WERI-Rb-1 (cell line): Measurements from ENCODE around the gene PHGDH.
A peak's percentile ranks its signal among the peaks of the same experiment; 100 is the strongest.

ENCODE experiments used
- DNase-seq: peaks from one replicate; pipeline ENCODE4 v3.0.0-alpha.2; 2020
- H3K27ac ChIP-seq: fragments of 250-450 bp; sonication (Bioruptor Pico); 2 replicates; pipeline ENCODE4 v1.5.1; 2020; ENCODE audit warnings: mild to moderate bottlenecking, moderate library complexity
- H3K27me3 ChIP-seq: fragments of 250-450 bp; sonication (Bioruptor Pico); 2 replicates; pipeline ENCODE4 v1.5.1; 2021; ENCODE audit warnings: mild to moderate bottlenecking, low read depth, moderate library complexity; ENCODE audit not compliant: insufficient read depth, severe bottlenecking
- H3K36me3 ChIP-seq: fragments of 250-450 bp; sonication (Bioruptor Pico); 2 replicates; pipeline ENCODE4 v1.5.1; 2020; ENCODE audit warnings: mild to moderate bottlenecking, moderate library complexity
- H3K4me3 ChIP-seq: 2 replicates; pipeline ENCODE4 v1.5.1; 2011; ENCODE audit warnings: low read depth, mild to moderate bottlenecking, control low read depth, low read length
- H3K9me3 ChIP-seq: fragments of 250-450 bp; sonication (Bioruptor Pico); 2 replicates; pipeline ENCODE4 v1.5.1; 2021; ENCODE audit warnings: mild to moderate bottlenecking, moderate library complexity; ENCODE audit not compliant: severe bottlenecking
- TF ChIP-seq, protein P1 (sequence below): IDR thresholded peaks from 2 replicates; pipeline ENCODE4 v1.5.1; 2011; ENCODE audit warnings: low read depth, mild to moderate bottlenecking, control low read depth, inconsistent platforms, low read length

The PHGDH gene

GRCh38 chr1:119748040-119748439 lies 36.3 kb downstream of the PHGDH start:
- no peak for DNase-seq
- Histone ChIP-seq H3K27ac (peak overlapping the region; percentile 44; the same call in 1 of the 2 replicates), H3K27me3 (no peaks in the 10 kb centered on the region), H3K4me3 (no peak overlapping the region), H3K36me3 (0 out of 2 replicates have a peak, but pooled peaks cover 3% of the 10 kb centered on the region), H3K9me3 (no peaks in the 10 kb centered on the region)
- TF ChIP-seq, protein P1, sequence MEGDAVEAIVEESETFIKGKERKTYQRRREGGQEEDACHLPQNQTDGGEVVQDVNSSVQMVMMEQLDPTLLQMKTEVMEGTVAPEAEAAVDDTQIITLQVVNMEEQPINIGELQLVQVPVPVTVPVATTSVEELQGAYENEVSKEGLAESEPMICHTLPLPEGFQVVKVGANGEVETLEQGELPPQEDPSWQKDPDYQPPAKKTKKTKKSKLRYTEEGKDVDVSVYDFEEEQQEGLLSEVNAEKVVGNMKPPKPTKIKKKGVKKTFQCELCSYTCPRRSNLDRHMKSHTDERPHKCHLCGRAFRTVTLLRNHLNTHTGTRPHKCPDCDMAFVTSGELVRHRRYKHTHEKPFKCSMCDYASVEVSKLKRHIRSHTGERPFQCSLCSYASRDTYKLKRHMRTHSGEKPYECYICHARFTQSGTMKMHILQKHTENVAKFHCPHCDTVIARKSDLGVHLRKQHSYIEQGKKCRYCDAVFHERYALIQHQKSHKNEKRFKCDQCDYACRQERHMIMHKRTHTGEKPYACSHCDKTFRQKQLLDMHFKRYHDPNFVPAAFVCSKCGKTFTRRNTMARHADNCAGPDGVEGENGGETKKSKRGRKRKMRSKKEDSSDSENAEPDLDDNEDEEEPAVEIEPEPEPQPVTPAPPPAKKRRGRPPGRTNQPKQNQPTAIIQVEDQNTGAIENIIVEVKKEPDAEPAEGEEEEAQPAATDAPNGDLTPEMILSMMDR = no peak

DNA sequence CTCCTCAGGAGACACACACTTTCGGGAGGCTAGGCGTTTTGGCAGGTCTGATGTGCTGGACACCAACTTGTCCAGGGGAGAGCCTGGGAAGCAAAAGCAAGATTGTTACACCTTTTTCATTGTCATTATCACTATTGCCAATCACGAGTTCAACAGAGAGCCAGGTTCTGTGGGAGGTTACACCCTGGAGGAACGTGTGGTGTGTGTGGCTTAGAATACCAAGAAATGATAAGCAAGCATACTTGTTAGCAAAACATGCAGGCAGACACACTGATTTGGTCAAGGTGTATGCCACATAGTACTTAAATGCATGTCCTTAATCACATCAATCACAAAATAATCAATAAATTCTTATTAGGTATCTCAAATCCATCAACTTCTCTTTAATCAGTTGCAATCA lies 40.9 kb downstream of the PHGDH start:
- no peaks in the 10 kb centered on the region for H3K36me3 ChIP-seq
- H3K27ac ChIP-seq = no peak overlapping the region
- no peak overlapping the region for H3K4me3 ChIP-seq
- no peak for DNase-seq
- TF ChIP-seq, protein P1 = no peak
- H3K9me3 ChIP-seq = no peaks in the 10 kb centered on the region
- no peaks in the 10 kb centered on the region for H3K27me3 ChIP-seq

GRCh38 chr1:119758584-119758983 lies 46.9 kb downstream of the PHGDH start:
- Histone ChIP-seq H3K4me3 (no peak overlapping the region), H3K9me3 (no peaks in the 10 kb centered on the region), H3K27me3 (no peaks in the 10 kb centered on the region), H3K27ac (no peak overlapping the region), H3K36me3 (no peaks in the 10 kb centered on the region)
- TF ChIP-seq, protein P1 = no peak
- DNase-seq = no peak

- Histone ChIP-seq H3K36me3 (no peaks in the 10 kb centered on the region), H3K9me3 (no peaks in the 10 kb centered on the region), H3K27me3 (no peaks in the 10 kb centered on the region), H3K27ac (no peak overlapping the region), H3K4me3 (no peak overlapping the region)
- DNase-seq = no peak
- TF ChIP-seq, protein P1 = no peak
Observed at GRCh38 chr1:119762409-119762808, 50.7 kb downstream of the PHGDH start.

- no peaks in the 10 kb centered on the region for H3K9me3 ChIP-seq
- TF ChIP-seq, protein P1 = no peak
- DNase-seq = no peak
- no peaks in the 10 kb centered on the region for H3K27me3 ChIP-seq
- no peak overlapping the region for H3K27ac ChIP-seq
- no peaks in the 10 kb centered on the region for H3K36me3 ChIP-seq
- no peak overlapping the region for H3K4me3 ChIP-seq
Observed at GRCh38 chr1:119762953-119763352, 51.2 kb downstream of the PHGDH start.

DNA sequence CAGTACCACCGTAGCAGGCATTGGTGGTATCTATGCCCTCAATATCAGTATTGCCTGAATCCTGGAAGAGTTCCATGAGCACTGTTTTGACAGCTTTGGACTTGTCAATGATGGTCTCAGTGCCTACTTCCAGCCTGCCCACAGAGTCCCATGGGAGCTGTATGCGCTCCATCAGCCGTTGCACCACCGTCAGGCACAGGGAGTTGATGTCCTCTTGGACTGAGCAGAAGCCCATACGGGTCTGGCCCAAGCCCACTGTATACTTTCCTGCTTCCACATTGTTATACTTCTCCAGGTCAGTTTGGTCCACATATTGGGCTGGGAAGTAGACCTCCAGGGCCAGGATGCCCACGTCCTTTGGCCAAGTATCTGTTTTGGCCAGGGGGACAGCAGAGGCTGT lies 52.5 kb downstream of the PHGDH start:
- TF ChIP-seq, protein P1 = no peak
- H3K4me3 ChIP-seq = no peak overlapping the region
- H3K27ac ChIP-seq = no peak overlapping the region
- DNase-seq = no peak
- no peaks in the 10 kb centered on the region for H3K9me3 ChIP-seq
- H3K36me3 ChIP-seq = no peaks in the 10 kb centered on the region
- H3K27me3 ChIP-seq = no peaks in the 10 kb centered on the region
